ENCODE measurements around the gene SRBD1. TPM values are rescaled to one million over a fixed set of nuclear protein-coding genes. Genes with fewer than 3 reads are reported as not detected.
"Not testable (repeated sequence)": the region's sequence is repeated elsewhere in the genome, so short reads cannot be mapped to it uniquely, and the experiment has no call there.

SRBD1 gene
- polyA plus RNA-seq, 3 donors = 25.3 to 28.8 (median 27.0) TPM

GRCh38 chr2:45436456-45436855, 174.6 kb downstream of the SRBD1 start:
- DNase-seq (ENCODE audit: low read depth in 3 of 3, low spot score in 2 of 3) = no peak

GRCh38 chr2:45435316-45435715, 175.8 kb downstream of the SRBD1 start:
- DNase-seq (ENCODE audit: low read depth in 3 of 3, low spot score in 2 of 3) = no peak

- DNase-seq (ENCODE audit: low read depth in 3 of 3, low spot score in 2 of 3) = no peak
Observed at GRCh38 chr2:45433363-45433762, 177.7 kb downstream of the SRBD1 start.

- DNase-seq (ENCODE audit: low read depth in 3 of 3, low spot score in 2 of 3) = no peak
Observed at GRCh38 chr2:45432406-45432805, 178.7 kb downstream of the SRBD1 start.

GRCh38 chr2:45426025-45426424, 185.0 kb downstream of the SRBD1 start:
- not testable (repeated sequence) for DNase-seq (ENCODE audit: low read depth in 3 of 3, low spot score in 2 of 3)

GRCh38 chr2:45422921-45423320, 188.1 kb downstream of the SRBD1 start:
- DNase-seq (ENCODE audit: low read depth in 3 of 3, low spot score in 2 of 3) = peak; percentile 16 to 41 (median 19)

- no peak for DNase-seq (ENCODE audit: low read depth in 3 of 3, low spot score in 2 of 3)
Observed at GRCh38 chr2:45418532-45418931, 192.5 kb downstream of the SRBD1 start.

GRCh38 chr2:45415534-45416123, 195.4 kb downstream of the SRBD1 start:
- no peak for DNase-seq (ENCODE audit: low read depth in 3 of 3, low spot score in 2 of 3)

- no peak for DNase-seq (ENCODE audit: low read depth in 3 of 3, low spot score in 2 of 3)
Observed at GRCh38 chr2:45412754-45413379, 198.2 kb downstream of the SRBD1 start.

- DNase-seq (ENCODE audit: low read depth in 3 of 3, low spot score in 2 of 3) = no peak
Observed at GRCh38 chr2:45409677-45410076, 201.4 kb downstream of the SRBD1 start.

GRCh38 chr2:45406621-45407020, 204.4 kb downstream of the SRBD1 start:
- DNase-seq (ENCODE audit: low read depth in 3 of 3, low spot score in 2 of 3) = no peak

GRCh38 chr2:45404807-45405297, 206.2 kb downstream of the SRBD1 start:
- DNase-seq (ENCODE audit: low read depth in 3 of 3, low spot score in 2 of 3) = no peak

GRCh38 chr2:45403036-45403435, 208.0 kb downstream of the SRBD1 start:
- no peak for DNase-seq (ENCODE audit: low read depth in 3 of 3, low spot score in 2 of 3)

- DNase-seq (ENCODE audit: low read depth in 3 of 3, low spot score in 2 of 3) = no peak
Observed at GRCh38 chr2:45401431-45401922, 209.6 kb downstream of the SRBD1 start.

GRCh38 chr2:45399040-45399784, 211.9 kb downstream of the SRBD1 start:
- DNase-seq (ENCODE audit: low read depth in 3 of 3, low spot score in 2 of 3) = no peak

GRCh38 chr2:45397292-45397691, 213.8 kb downstream of the SRBD1 start:
- DNase-seq (ENCODE audit: low read depth in 3 of 3, low spot score in 2 of 3) = no peak

GRCh38 chr2:45396671-45397070, 214.4 kb downstream of the SRBD1 start:
- DNase-seq (ENCODE audit: low read depth in 3 of 3, low spot score in 2 of 3) = no peak

GRCh38 chr2:45394842-45395241, 216.2 kb downstream of the SRBD1 start:
- no peak for DNase-seq (ENCODE audit: low read depth in 3 of 3, low spot score in 2 of 3)

GRCh38 chr2:45394216-45394615, 216.9 kb downstream of the SRBD1 start:
- DNase-seq (ENCODE audit: low read depth in 3 of 3, low spot score in 2 of 3) = no peak

GRCh38 chr2:45391866-45392265, 219.2 kb downstream of the SRBD1 start:
- DNase-seq (ENCODE audit: low read depth in 3 of 3, low spot score in 2 of 3) = no peak

GRCh38 chr2:45390861-45391260, 220.2 kb downstream of the SRBD1 start:
- no peak for DNase-seq (ENCODE audit: low read depth in 3 of 3, low spot score in 2 of 3)

GRCh38 chr2:45390441-45390840, 220.6 kb downstream of the SRBD1 start:
- DNase-seq (ENCODE audit: low read depth in 3 of 3, low spot score in 2 of 3) = no peak
